ENCODE data around the gene CSPG5.

CSPG5 gene

GRCh38 chr3:47536967-47537366, 41.7 kb downstream of the CSPG5 start:
- DNase-seq (ENCODE audit: low spot score) = no peak

- no peak for DNase-seq (ENCODE audit: low spot score)
Observed at GRCh38 chr3:47536221-47536891, 42.3 kb downstream of the CSPG5 start.

GRCh38 chr3:47533996-47534454, 44.6 kb downstream of the CSPG5 start:
- DNase-seq (ENCODE audit: low spot score) = no peak

- DNase-seq (ENCODE audit: low spot score) = no peak
Observed at GRCh38 chr3:47533481-47533880, 45.2 kb downstream of the CSPG5 start.

GRCh38 chr3:47527952-47528725, 50.5 kb downstream of the CSPG5 start:
- DNase-seq (ENCODE audit: low spot score) = no peak

GRCh38 chr3:47525617-47526016, 53.0 kb downstream of the CSPG5 start:
- DNase-seq (ENCODE audit: low spot score) = no peak

- DNase-seq (ENCODE audit: low spot score) = no peak
Observed at GRCh38 chr3:47523310-47524073, 55.2 kb downstream of the CSPG5 start.

- DNase-seq (ENCODE audit: low spot score) = peak; percentile 88
Observed at GRCh38 chr3:47522082-47522987, 56.3 kb downstream of the CSPG5 start.

GRCh38 chr3:47520756-47521155, 57.9 kb downstream of the CSPG5 start:
- no peak for DNase-seq (ENCODE audit: low spot score)

GRCh38 chr3:47517937-47518336, 60.7 kb downstream of the CSPG5 start:
- DNase-seq (ENCODE audit: low spot score) = no peak

GRCh38 chr3:47515864-47516319, 62.8 kb downstream of the CSPG5 start:
- DNase-seq (ENCODE audit: low spot score) = no peak

GRCh38 chr3:47515100-47515499, 63.6 kb downstream of the CSPG5 start:
- DNase-seq (ENCODE audit: low spot score) = no peak

- DNase-seq (ENCODE audit: low spot score) = peak; percentile 99
Observed at GRCh38 chr3:47513125-47513929, 65.3 kb downstream of the CSPG5 start, which contains the start of gene ELP6. TSS of gene ELP6 (minus strand) at chr3:47513712. CDS start at chr3:47513590, 122 bp downstream.

- DNase-seq (ENCODE audit: low spot score) = no peak
Observed at GRCh38 chr3:47512416-47513124, 66.1 kb downstream of the CSPG5 start.
